NCI-H2196 (cell line): ENCODE results near the gene PTPRD.
"Not testable (repeated sequence)": the region's sequence is repeated elsewhere in the genome, so short reads cannot be mapped to it uniquely, and the experiment has no call there.

Experiments used
- DNase-seq: peaks from one replicate; lab custom pipeline; 2025; ENCODE audit not compliant: unreplicated experiment; lab: John Stamatoyannopoulos, UW

PTPRD gene

GRCh38 chr9:9523476-9524139 lies 1089.2 kb downstream of the PTPRD start:
- no peak for DNase-seq

- DNase-seq, result no peak
Measured at GRCh38 chr9:9522406-9522805, 1090.4 kb downstream of the PTPRD start.

- no peak for DNase-seq
Measured at GRCh38 chr9:9521033-9521779, 1091.6 kb downstream of the PTPRD start.

GRCh38 chr9:9504869-9505268 lies 1107.9 kb downstream of the PTPRD start:
- DNase-seq, result no peak

GRCh38 chr9:9499546-9499945 lies 1113.3 kb downstream of the PTPRD start:
- no peak for DNase-seq

- no peak for DNase-seq
Measured at GRCh38 chr9:9498846-9499245, 1114.0 kb downstream of the PTPRD start.

- no peak for DNase-seq
Measured at GRCh38 chr9:9498128-9498527, 1114.7 kb downstream of the PTPRD start.

- DNase-seq, result no peak
Measured at GRCh38 chr9:9494336-9494735, 1118.5 kb downstream of the PTPRD start.

GRCh38 chr9:9492506-9492905 lies 1120.3 kb downstream of the PTPRD start:
- DNase-seq, result no peak

GRCh38 chr9:9489183-9489582 lies 1123.6 kb downstream of the PTPRD start:
- no peak for DNase-seq

- no peak for DNase-seq
Measured at GRCh38 chr9:9483175-9483574, 1129.6 kb downstream of the PTPRD start.

GRCh38 chr9:9478741-9479140 lies 1134.1 kb downstream of the PTPRD start:
- DNase-seq, result no peak

GRCh38 chr9:9469271-9469670 lies 1143.5 kb downstream of the PTPRD start:
- no peak for DNase-seq

GRCh38 chr9:9441874-9442273 lies 1170.9 kb downstream of the PTPRD start:
- DNase-seq, result not testable (repeated sequence)

GRCh38 chr9:9437641-9438040 lies 1175.2 kb downstream of the PTPRD start:
- DNase-seq, result no peak

GRCh38 chr9:9426454-9426853 lies 1186.3 kb downstream of the PTPRD start:
- not testable (repeated sequence) for DNase-seq

- DNase-seq, result no peak
Measured at GRCh38 chr9:9412241-9412640, 1200.6 kb downstream of the PTPRD start.

GRCh38 chr9:9410736-9411135 lies 1202.1 kb downstream of the PTPRD start:
- no peak for DNase-seq

- no peak for DNase-seq
Measured at GRCh38 chr9:9399982-9400381, 1212.8 kb downstream of the PTPRD start.

GRCh38 chr9:9396518-9396917 lies 1216.3 kb downstream of the PTPRD start:
- no peak for DNase-seq

- DNase-seq, result no peak
Measured at GRCh38 chr9:9395539-9395938, 1217.3 kb downstream of the PTPRD start.

- no peak for DNase-seq
Measured at GRCh38 chr9:9392755-9393154, 1220.0 kb downstream of the PTPRD start.

GRCh38 chr9:9389904-9390303 lies 1222.9 kb downstream of the PTPRD start:
- no peak for DNase-seq
